Stimulated activated CD8-positive, alpha-beta memory T cell treated with anti-CD3 and anti-CD28 coated beads, Interleukin-15, amount 100 ng/mL, for 1 hour (primary cell): ENCODE results near the gene EPB41.
"Not testable (repeated sequence)": the region's sequence is repeated elsewhere in the genome, so short reads cannot be mapped to it uniquely, and the experiment has no call there.

Experiments
- DNase-seq: peaks from one replicate; pipeline ENCODE4 v3.0.0-alpha.2; 2020; ENCODE audit warnings: low read depth

Gene EPB41

GRCh38 chr1:29052941-29053340 is 138.6 kb downstream of the EPB41 start:
- no peak for DNase-seq

- no peak for DNase-seq
Observed at GRCh38 chr1:29055160-29055559, 140.8 kb downstream of the EPB41 start.

GRCh38 chr1:29056256-29056655 is 141.9 kb downstream of the EPB41 start:
- DNase-seq, result no peak

- no peak for DNase-seq
Observed at GRCh38 chr1:29057700-29058099, 143.3 kb downstream of the EPB41 start.

- DNase-seq, result no peak
Observed at GRCh38 chr1:29062157-29062942, 148.0 kb downstream of the EPB41 start.

GRCh38 chr1:29064064-29064463 is 149.7 kb downstream of the EPB41 start:
- DNase-seq, result no peak

GRCh38 chr1:29077155-29077554 is 162.8 kb downstream of the EPB41 start:
- no peak for DNase-seq

GRCh38 chr1:29079916-29080629 is 165.7 kb downstream of the EPB41 start:
- not testable (repeated sequence) for DNase-seq

- no peak for DNase-seq
Observed at GRCh38 chr1:29081201-29081600, 166.8 kb downstream of the EPB41 start.

- no peak for DNase-seq
Observed at GRCh38 chr1:29082519-29082918, 168.2 kb downstream of the EPB41 start.

- DNase-seq, result no peak
Observed at GRCh38 chr1:29083317-29084195, 169.2 kb downstream of the EPB41 start.

GRCh38 chr1:29084196-29084521 is 169.8 kb downstream of the EPB41 start:
- no peak for DNase-seq

GRCh38 chr1:29090937-29091618 is 176.7 kb downstream of the EPB41 start:
- DNase-seq, result no peak

- DNase-seq, result not testable (repeated sequence)
Observed at GRCh38 chr1:29092704-29093103, 178.3 kb downstream of the EPB41 start.

GRCh38 chr1:29094433-29094832 is 180.1 kb downstream of the EPB41 start:
- no peak for DNase-seq

- no peak for DNase-seq
Observed at GRCh38 chr1:29094954-29095353, 180.6 kb downstream of the EPB41 start.

- DNase-seq, result no peak
Observed at GRCh38 chr1:29096231-29096886, 182.0 kb downstream of the EPB41 start.

- no peak for DNase-seq
Observed at GRCh38 chr1:29099286-29099685, 184.9 kb downstream of the EPB41 start.

- no peak for DNase-seq
Observed at GRCh38 chr1:29100487-29100886, 186.1 kb downstream of the EPB41 start.

GRCh38 chr1:29105822-29106221 is 191.5 kb downstream of the EPB41 start:
- no peak for DNase-seq

- not testable (repeated sequence) for DNase-seq
Observed at GRCh38 chr1:29108041-29108440, 193.7 kb downstream of the EPB41 start.
